OCI-LY7 (cell line): ENCODE results near the gene SIL1. TPM values are rescaled to one million over a fixed set of nuclear protein-coding genes. Genes with fewer than 3 reads are reported as not detected.
"Not testable (repeated sequence)": the region's sequence is repeated elsewhere in the genome, so short reads cannot be mapped to it uniquely, and the experiment has no call there.

Experiments
- BruUV-seq: library from RNA; stranded (reverse); fragments of 400-500 nt; replicated peaks from 2 replicates; lab custom pipeline; 2021; lab: Mats Ljungman, UMichigan
- CTCF ChIA-PET: fragments of 300-600 bp; sonication (Branson Sonifier 250); formaldehyde crosslinking; loops from one replicate; lab custom pipeline; 2022; ENCODE audit warnings: antibody characterized with exemption; ENCODE audit not compliant: unreplicated experiment; lab: Charles Lee
- POLR2A ChIA-PET: fragments of 300-600 bp; sonication (Branson Sonifier 250); formaldehyde crosslinking; loops from one replicate; lab custom pipeline; 2022; ENCODE audit warnings: antibody characterized with exemption; lab: Charles Lee
- DNase-seq: peaks from one replicate; pipeline ENCODE4 v3.0.0-alpha.2; 2015; ENCODE audit warnings: low spot score
- H2AFZ ChIP-seq: fragments of 200-600 bp; sonication (generic), shearing (Covaris generic); 2 replicates; pipeline ENCODE4 v1.6.1; 2014; ENCODE audit warnings: mild to moderate bottlenecking, antibody characterized with exemption, low read length, moderate library complexity
- H3K27ac ChIP-seq: fragments of 200-600 bp; sonication (generic); 2 replicates; pipeline ENCODE4 v1.5.1; 2014; ENCODE audit warnings: mixed run types, low read depth, mild to moderate bottlenecking, moderate library complexity, low read length, inconsistent platforms; ENCODE audit not compliant: poor library complexity, severe bottlenecking
- H3K36me3 ChIP-seq: fragments of 200-600 bp; sonication (generic); 2 replicates; pipeline ENCODE4 v1.6.1; 2014; ENCODE audit warnings: mild to moderate bottlenecking, antibody characterized with exemption, low read length, moderate library complexity, mixed read lengths; ENCODE audit not compliant: insufficient read depth
- H3K4me1 ChIP-seq: fragments of 200-600 bp; sonication (generic); 2 replicates; pipeline ENCODE4 v1.5.1; 2014; ENCODE audit warnings: mild to moderate bottlenecking, low read length; ENCODE audit not compliant: insufficient read depth, poor library complexity, severe bottlenecking
- H3K4me2 ChIP-seq: fragments of 200-600 bp; sonication (generic); 2 replicates; pipeline ENCODE4 v1.6.1; 2014; ENCODE audit warnings: mild to moderate bottlenecking, low read length
- H3K4me3 ChIP-seq: fragments of 200-600 bp; sonication (generic); 2 replicates; pipeline ENCODE4 v1.5.1; 2014; ENCODE audit warnings: mild to moderate bottlenecking, low read depth, low read length; ENCODE audit not compliant: poor library complexity, severe bottlenecking
- H3K79me2 ChIP-seq: fragments of 200-600 bp; sonication (generic); 2 replicates; pipeline ENCODE4 v1.6.1; 2016; ENCODE audit warnings: low read depth, mild to moderate bottlenecking, low read length, moderate library complexity, mixed read lengths; ENCODE audit not compliant: insufficient read depth
- H3K9me2 ChIP-seq: fragments of 200-600 bp; sonication (generic); 2 replicates; pipeline ENCODE4 v1.6.1; 2016; ENCODE audit warnings: mild to moderate bottlenecking, low read length, mixed read lengths; ENCODE audit not compliant: insufficient read depth
- H3K9me3 ChIP-seq: fragments of 200-600 bp; sonication (generic); 2 replicates; pipeline ENCODE4 v1.6.1; 2014; ENCODE audit warnings: mild to moderate bottlenecking, mixed run types, low read length, mixed read lengths
- H4K20me1 ChIP-seq: fragments of 200-600 bp; sonication (generic); 2 replicates; pipeline ENCODE4 v1.6.1; 2014; ENCODE audit warnings: mild to moderate bottlenecking, antibody characterized with exemption, low read length, moderate library complexity, mixed read lengths; ENCODE audit not compliant: insufficient read depth
- CTCF ChIP-seq: fragments of 200-600 bp; sonication (generic); conservative IDR thresholded peaks from 2 replicates; pipeline ENCODE4 v1.5.1; 2014; ENCODE audit warnings: mild to moderate bottlenecking, antibody characterized with exemption, low read length, moderate library complexity, mixed read lengths
- EZH2phosphoT487 ChIP-seq: fragments of 200-600 bp; sonication (generic); IDR thresholded peaks from 2 replicates; pipeline ENCODE4 v1.6.1; 2018; ENCODE audit warnings: low read depth, borderline replicate concordance, mild to moderate bottlenecking, mixed run types, antibody characterized with exemption, low read length, moderate library complexity, mixed read lengths
- intact Hi-C: fragments of 100-400 bp; cut with micrococcal nuclease; formaldehyde crosslinking; loops from one replicate; pipeline ENCODE4 v1.10.0; 2022; ENCODE audit not compliant: unreplicated experiment
- total RNA-seq, 2 experiments: library from RNA; depleted of rRNA in 1 of 2; stranded (reverse); fragments of >200 nt in 1 of 2; shearing (Covaris generic) in 1 of 2; gene quantifications; 2 replicates each; pipeline ENCODE4 v1.2.3, GENCODE V29; 2014 to 2022

Gene SIL1
- total RNA-seq, 2 experiments from 2014 or later: 9.2 to 22.8 TPM

- Histone ChIP-seq H3K27ac (no peak overlapping the region), H2AFZ (no peak overlapping the region), H3K4me3 (no peak overlapping the region), H3K9me2 (no peaks in the 10 kb centered on the region), H3K36me3 (no peaks in the 10 kb centered on the region), H4K20me1 (no peaks in the 10 kb centered on the region), H3K79me2 (no peaks in the 10 kb centered on the region), H3K4me2 (no peak overlapping the region), H3K4me1 (no peaks in the 10 kb centered on the region), H3K9me3 (no peaks in the 10 kb centered on the region)
- TF ChIP-seq EZH2phosphoT487 (no peak), CTCF (no peak)
- intact Hi-C loops: no loop called here
- BruUV-seq: no TSS peak
- POLR2A ChIA-PET: no interaction called here
- CTCF ChIA-PET: no interaction called here
- no peak for DNase-seq
Measured at GRCh38 chr5:139116100-139116655, 82.0 kb downstream of the SIL1 start.

- Histone ChIP-seq H3K27ac (no peak overlapping the region), H3K9me2 (no peaks in the 10 kb centered on the region), H3K4me3 (no peak overlapping the region), H3K4me1 (no peaks in the 10 kb centered on the region), H3K9me3 (no peaks in the 10 kb centered on the region), H3K4me2 (no peak overlapping the region), H4K20me1 (no peaks in the 10 kb centered on the region), H3K36me3 (no peaks in the 10 kb centered on the region), H3K79me2 (no peaks in the 10 kb centered on the region), H2AFZ (no peak overlapping the region)
- no peak for TF ChIP-seq EZH2phosphoT487
- no peak for TF ChIP-seq CTCF
- POLR2A ChIA-PET: no interaction called here
- intact Hi-C loops: no loop called here
- BruUV-seq: no TSS peak
- CTCF ChIA-PET: no interaction called here
- DNase-seq: no peak
Measured at GRCh38 chr5:139113892-139114291, 84.3 kb downstream of the SIL1 start.

- H3K4me3 ChIP-seq, H3K9me2 ChIP-seq, H2AFZ ChIP-seq, H3K79me2 ChIP-seq, CTCF ChIA-PET, H4K20me1 ChIP-seq, H3K4me1 ChIP-seq, H3K4me2 ChIP-seq, DNase-seq, H3K36me3 ChIP-seq, BruUV-seq, H3K9me3 ChIP-seq, POLR2A ChIA-PET, intact Hi-C loops, H3K27ac ChIP-seq: not testable (repeated sequence)
Measured at GRCh38 chr5:139112362-139112761, 85.8 kb downstream of the SIL1 start.
